ENCODE results near the gene CEP57L1.

The CEP57L1 gene

DNA sequence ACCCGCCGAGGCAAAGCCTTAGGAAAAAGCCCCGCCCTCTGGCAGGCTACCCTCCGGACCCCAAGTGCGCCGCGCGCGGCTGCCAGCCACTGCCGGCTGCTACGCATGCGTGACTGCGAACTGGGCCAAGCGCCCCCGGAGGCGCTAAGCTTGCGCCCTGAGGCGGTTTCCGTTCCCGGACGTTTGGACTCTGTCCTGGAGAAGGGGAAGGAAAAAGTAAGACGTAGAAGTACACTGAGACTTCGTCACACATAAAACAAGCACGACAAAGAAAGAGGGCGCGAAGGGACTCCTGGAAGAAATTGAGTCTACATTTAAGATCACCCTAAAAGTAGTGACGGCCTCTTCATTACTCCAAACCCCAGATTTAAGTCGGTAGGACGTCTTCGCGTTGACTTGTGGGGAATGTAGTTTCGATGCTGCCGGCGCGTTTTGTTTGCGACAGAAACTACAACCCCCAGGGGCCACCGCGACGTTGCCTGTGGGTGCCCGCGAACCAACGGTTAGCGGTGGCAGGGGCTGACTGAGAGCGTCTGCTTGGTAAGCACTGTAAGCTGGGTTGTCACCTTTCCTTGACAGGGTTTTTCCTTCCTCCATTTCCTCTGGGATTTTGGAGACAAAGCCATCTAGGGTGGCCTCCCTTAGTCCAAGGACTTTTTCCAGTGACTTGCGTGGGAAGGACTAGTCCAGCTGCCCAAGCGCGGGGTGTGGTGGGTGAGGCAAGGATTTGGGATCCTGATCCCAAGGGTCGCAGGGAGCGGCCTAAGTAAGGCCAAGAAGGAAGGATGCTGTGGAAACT, at the start of gene CEP57L1:
CEP57L1 (plus strand) TSS at position 472 of the 799 bp plus-strand sequence. CDS start 49,715 bp downstream, outside the sequence.
- H3K27ac ChIP-seq: peak within 1 kb of the TSS; percentile 94
- DNase-seq (ENCODE audit: low read depth, low spot score): peak; percentile 93

GRCh38 chr6:109048176-109048575, 47.1 kb upstream of the CEP57L1 start:
- H3K27ac ChIP-seq: no peak overlapping the region
- DNase-seq (ENCODE audit: low read depth, low spot score): no peak

GRCh38 chr6:109048670-109049415, 46.5 kb upstream of the CEP57L1 start:
- H3K27ac ChIP-seq: no peak overlapping the region
- no peak for DNase-seq (ENCODE audit: low read depth, low spot score)

GRCh38 chr6:109050012-109050411, 45.3 kb upstream of the CEP57L1 start:
- DNase-seq (ENCODE audit: low read depth, low spot score): peak; percentile 60
- peak overlapping the region; percentile 37 for H3K27ac ChIP-seq

DNA sequence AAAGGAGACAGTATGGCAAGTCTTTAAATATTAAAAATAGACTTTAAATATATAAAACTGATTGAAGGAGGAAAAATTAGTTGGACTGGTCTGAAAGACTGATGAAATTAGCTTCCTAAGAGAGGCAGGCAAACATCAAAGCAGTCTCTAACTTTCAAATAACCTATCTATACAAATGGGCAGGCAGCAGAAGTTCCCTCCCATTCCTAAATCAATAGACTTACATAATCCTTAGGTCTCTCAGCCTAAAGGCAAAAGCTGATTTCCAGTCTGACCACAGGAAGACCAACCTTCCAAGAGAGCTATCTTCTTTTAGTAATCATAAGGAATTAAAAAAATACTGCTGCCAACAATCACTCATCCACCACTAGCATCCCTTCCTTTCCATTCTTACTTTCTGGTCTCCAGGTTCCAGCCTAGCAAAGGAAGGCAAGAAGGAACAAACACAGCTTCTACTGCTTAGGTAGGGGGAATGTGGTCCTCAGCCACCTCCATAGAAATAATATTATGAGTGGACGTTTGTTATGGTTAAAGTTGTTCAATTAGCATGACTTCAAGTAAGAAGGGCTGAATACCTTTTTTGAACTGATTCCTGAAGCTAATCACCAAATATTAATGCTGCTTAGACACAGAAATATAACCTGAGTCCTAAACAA, 44.7 kb upstream of the CEP57L1 start:
- H3K27ac ChIP-seq: peak overlapping the region; percentile 37
- no peak for DNase-seq (ENCODE audit: low read depth, low spot score)

GRCh38 chr6:109051301-109052017, 43.8 kb upstream of the CEP57L1 start:
- DNase-seq (ENCODE audit: low read depth, low spot score): no peak
- no peak overlapping the region for H3K27ac ChIP-seq

DNA sequence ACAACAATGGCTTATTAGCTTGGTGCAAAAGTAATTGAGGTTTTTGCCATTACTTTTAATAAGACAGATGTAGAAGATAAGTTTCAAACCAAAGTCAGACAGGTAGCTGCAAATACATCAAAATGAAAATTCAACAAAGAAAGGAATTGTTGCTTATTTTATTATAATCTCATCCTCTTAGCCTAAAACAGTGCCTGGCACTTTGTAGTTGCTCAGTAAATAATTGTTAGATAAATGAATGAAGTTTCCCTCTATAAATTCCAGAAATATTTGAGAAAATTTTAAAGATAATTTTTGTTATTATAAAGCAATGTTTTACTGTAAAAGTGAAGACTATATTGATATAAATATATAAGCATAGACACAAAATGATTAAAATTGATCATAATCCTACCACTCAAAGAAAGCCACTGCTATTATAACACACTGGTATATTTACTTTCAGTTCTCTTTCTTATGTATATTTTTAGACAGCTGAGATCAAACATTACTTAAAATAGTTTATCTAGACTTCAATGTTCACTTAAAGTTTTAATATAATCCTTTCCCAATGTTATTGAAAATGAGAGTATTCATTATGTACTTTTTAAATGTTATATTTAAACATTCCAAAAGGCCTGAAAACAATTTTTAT, 43.2 kb upstream of the CEP57L1 start:
- no peak for DNase-seq (ENCODE audit: low read depth, low spot score)
- H3K27ac ChIP-seq: no peak overlapping the region

GRCh38 chr6:109052852-109053251, 42.5 kb upstream of the CEP57L1 start:
- no peak for DNase-seq (ENCODE audit: low read depth, low spot score)
- no peak overlapping the region for H3K27ac ChIP-seq

DNA sequence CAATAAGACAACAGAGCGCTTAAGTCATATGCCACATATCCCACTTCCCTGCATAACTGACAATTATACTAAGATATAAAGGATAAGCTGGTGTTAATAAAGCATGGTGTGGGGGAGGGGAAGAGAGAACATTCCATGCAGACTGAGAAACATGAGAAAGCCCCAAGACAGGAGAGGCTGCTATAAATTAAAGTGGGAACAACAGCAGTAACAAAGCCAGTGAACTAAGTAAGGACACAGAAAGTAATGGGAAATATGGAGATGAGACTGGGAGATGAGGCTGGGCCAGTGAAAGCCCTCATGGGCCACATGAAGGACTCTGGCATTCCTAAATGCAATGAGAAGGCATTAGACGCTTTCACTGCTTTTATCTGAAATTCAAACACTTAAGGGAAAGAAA, 42.0 kb upstream of the CEP57L1 start:
- no peak overlapping the region for H3K27ac ChIP-seq
- DNase-seq (ENCODE audit: low read depth, low spot score): no peak

- H3K27ac ChIP-seq: no peak overlapping the region
- no peak for DNase-seq (ENCODE audit: low read depth, low spot score)
Observed at GRCh38 chr6:109055771-109056235, 39.5 kb upstream of the CEP57L1 start.

GRCh38 chr6:109056661-109057060, 38.6 kb upstream of the CEP57L1 start:
- no peak overlapping the region for H3K27ac ChIP-seq
- no peak for DNase-seq (ENCODE audit: low read depth, low spot score)

DNA sequence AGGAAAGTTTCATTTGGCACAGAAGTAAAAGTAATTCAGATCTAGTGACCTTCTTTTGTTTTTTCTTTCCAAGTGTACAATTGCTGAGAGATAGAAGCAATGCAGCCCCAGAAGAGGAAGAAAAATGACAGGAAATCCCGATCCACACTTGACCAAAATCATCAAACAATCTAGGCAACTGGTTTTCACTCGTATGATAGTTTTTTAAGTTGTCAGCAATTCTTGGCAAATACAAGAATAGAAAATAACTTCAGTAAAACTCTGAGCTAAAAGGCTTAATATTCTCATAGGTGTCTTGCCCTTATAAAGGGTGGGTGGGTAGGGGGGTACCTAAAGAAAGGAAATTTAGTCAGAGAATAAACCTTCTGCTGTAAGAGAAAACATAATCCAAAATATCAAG, 36.7 kb upstream of the CEP57L1 start:
- DNase-seq (ENCODE audit: low read depth, low spot score): no peak
- peak overlapping the region; percentile 21 for H3K27ac ChIP-seq

GRCh38 chr6:109059153-109059552, 36.2 kb upstream of the CEP57L1 start:
- peak overlapping the region; percentile 21 for H3K27ac ChIP-seq
- no peak for DNase-seq (ENCODE audit: low read depth, low spot score)

DNA sequence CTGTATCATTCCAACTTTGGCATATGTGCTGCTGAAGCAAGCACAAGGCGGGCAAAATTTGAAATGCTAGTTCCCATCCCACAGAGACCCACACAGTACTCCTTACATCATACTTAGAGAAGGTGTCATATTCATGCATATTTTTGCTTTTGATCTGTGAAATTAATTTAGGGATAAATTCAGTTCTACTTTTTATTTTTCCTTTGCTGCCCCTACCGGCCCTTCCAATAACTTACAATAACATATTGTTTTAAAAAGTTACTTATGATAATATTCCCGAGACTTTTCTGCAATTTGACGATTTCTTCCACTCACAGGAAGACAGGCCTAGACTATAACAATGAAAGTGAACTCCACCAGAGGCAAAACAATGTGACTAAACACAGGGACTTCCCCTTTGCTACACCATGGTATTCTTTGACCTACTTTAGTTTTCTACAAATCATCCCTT, 35.7 kb upstream of the CEP57L1 start:
- no peak for DNase-seq (ENCODE audit: low read depth, low spot score)
- H3K27ac ChIP-seq: peak overlapping the region; percentile 21

DNA sequence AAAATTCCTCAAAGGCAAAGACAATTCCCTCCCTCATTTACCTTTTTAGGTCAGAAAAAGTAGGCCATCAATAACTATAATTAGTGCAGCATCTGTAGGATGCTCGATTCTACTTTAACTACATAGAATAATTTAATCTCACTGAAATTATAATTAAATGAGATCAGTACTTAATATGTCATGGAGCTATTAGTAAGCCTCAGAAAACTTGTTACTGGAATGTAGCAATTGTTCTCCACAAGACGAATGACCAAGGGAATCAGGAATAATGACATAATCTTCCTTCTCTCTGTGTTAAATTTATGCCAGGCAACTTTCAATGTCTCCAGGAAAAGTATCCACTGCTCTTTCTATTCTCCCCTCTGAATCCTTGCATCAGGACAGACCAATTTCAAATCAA, 34.7 kb upstream of the CEP57L1 start:
- DNase-seq (ENCODE audit: low read depth, low spot score): no peak
- H3K27ac ChIP-seq: no peak overlapping the region

DNA sequence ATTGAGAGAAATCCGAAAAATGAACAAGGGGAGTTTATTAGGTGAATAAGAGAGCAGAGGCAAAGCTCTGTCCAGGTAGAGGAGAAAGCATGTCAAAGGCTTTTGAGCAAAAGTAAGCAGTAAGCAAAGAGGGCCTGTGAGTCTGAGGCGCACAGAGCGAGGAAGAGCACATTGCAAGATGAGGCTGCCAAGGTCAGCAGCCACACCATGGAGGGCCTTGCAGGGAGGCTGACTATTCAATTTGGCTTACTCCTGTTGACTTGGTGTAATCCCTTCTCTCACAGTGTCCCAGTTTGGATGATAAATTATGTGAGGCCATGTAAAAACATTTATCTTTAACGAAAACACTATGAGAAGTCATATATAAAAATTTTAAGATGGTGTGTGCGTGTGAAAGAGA, 33.1 kb upstream of the CEP57L1 start:
- H3K27ac ChIP-seq: no peak overlapping the region
- no peak for DNase-seq (ENCODE audit: low read depth, low spot score)

- DNase-seq (ENCODE audit: low read depth, low spot score): no peak
- H3K27ac ChIP-seq: no peak overlapping the region
Observed at GRCh38 chr6:109062767-109063352, 32.4 kb upstream of the CEP57L1 start.

GRCh38 chr6:109069746-109070145, 25.6 kb upstream of the CEP57L1 start:
- no peak overlapping the region for H3K27ac ChIP-seq
- no peak for DNase-seq (ENCODE audit: low read depth, low spot score)

GRCh38 chr6:109071125-109071917, 24.0 kb upstream of the CEP57L1 start:
- no peak overlapping the region for H3K27ac ChIP-seq
- no peak for DNase-seq (ENCODE audit: low read depth, low spot score)
